LoVo (cell line): Measurements from ENCODE around the gene PAK3.

Source experiments
- DNase-seq: peaks from one replicate; pipeline ENCODE4 v3.0.0-alpha.2; 2016; ENCODE audit warnings: low spot score

Gene PAK3

DNA sequence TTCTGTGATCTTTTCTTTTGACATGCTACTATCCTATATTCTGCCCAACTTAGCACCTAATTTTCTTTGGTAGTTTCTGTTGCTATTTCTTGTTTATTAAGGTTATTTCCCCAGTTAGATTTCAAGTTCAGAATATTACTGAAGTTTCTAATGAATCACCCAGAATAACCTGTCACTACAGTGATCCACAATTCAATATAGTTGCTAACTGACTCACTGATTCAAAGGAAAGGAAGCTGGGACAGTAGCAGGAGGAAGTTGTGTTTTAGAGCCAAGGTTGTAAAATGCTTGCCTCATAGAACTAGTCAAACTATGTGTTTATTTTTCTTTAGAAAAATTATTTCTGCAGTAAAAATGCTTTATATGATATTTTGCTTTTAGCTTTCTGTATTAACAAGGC is 37.4 kb downstream of the PAK3 start:
- DNase-seq, result no peak

DNA sequence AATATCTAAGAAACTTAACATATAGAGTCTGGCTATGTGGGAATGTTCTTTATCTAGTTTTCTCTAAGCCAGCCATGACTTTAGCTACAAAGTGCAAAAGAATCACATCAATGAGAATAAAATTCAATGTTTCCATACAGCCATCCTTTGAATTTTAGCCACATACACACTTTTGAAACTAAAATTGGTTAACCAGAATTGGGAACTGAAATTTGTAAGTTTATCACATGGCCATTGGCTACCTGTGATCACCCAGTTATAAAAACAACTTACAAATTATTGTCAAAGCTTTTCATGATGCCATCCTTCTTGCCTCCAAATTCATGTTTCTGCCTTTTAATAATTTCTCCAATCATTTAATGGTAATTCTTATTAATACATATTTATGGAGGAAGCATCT is 49.9 kb downstream of the PAK3 start:
- no peak for DNase-seq

GRCh38 chrX:111151764-111152163 is 55.8 kb downstream of the PAK3 start:
- DNase-seq, result no peak

- no peak for DNase-seq
Measured at GRCh38 chrX:111159232-111159631, 63.2 kb downstream of the PAK3 start.

- DNase-seq, result no peak
Measured at GRCh38 chrX:111164728-111165127, 68.7 kb downstream of the PAK3 start.

DNA sequence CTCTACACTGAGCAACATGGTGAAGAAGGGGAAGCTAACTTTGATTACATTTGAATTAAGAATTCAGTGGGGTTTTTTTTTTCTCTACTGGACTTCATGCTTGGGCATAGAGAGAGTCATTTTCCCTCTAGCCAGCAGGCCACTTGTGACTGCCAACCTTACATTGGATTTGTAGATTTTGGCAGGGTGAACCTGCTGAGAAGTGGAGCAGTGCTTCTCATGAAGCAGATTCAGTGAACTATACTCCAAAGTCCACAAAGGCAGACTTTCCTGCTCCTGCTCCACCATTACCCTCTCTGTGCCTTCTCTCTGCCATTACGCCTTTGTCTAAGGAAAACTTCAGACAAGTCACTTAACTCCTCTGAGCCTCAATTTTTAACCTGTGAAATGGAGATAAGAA is 69.9 kb downstream of the PAK3 start:
- DNase-seq, result no peak

- DNase-seq, result no peak
Measured at GRCh38 chrX:111167334-111167733, 71.3 kb downstream of the PAK3 start.

- no peak for DNase-seq
Measured at GRCh38 chrX:111168314-111168713, 72.3 kb downstream of the PAK3 start.

GRCh38 chrX:111169141-111169540 is 73.2 kb downstream of the PAK3 start:
- no peak for DNase-seq

DNA sequence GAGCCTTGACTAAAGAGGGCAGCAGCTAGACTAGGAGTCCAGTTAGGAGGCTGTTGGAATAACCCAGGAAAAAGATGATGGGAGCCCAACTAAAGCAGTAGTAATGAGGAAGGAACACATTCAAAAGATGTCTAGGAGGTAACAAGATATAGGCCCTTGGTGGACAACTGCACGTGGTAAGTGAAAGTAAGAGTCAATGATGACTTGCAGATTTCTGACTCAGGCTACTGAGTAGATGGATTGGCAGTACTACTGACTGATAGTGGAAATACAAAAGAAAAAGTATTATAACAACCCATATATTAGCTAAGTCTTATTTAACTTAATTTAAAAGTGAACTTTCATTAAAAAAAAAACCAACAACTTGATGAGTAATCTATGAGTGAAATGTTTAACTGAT is 74.0 kb downstream of the PAK3 start:
- DNase-seq, result no peak

DNA sequence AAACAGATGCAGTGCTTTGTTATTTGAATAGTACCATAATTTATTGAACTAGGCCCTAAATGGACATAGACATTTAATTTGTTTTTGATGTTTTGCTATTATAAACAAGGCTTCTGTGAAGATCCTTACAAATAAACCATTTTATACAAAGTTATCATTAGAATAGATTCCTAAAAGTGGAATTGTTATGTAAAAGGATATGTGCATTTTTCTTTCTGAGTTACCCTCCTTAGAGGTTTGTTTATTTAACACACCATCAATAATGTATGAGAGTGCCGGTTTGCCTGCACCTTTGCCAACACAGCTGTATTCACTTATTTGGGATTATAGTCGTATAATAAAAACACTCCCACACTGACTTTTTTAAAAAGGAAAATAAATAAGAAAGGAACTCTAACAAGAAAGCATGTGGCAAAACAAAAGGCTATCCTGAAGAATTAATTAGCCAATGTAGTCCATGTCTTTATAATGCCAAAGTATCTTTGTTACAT is 84.8 kb downstream of the PAK3 start:
- no peak for DNase-seq

DNA sequence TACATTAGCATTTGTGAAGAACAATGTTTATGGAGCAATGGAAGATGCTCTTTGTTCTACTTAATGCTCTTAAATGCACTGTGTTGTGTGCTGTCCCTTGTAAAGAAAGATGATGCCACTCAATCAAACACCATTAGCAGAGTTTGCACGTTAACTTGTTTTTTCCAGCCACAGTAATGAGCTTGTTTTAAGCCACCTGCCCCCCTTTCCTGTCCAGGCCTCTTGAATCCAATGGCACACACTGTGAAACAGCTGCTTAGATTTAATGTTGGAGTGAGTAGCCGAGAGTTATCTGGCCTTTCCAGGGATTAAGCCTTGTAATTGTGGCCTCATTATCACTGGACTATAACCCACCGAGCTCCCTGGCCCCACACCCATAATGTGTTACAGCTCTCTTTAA is 86.0 kb downstream of the PAK3 start:
- DNase-seq, result no peak

- DNase-seq, result no peak
Measured at GRCh38 chrX:111182997-111183396, 87.0 kb downstream of the PAK3 start.

DNA sequence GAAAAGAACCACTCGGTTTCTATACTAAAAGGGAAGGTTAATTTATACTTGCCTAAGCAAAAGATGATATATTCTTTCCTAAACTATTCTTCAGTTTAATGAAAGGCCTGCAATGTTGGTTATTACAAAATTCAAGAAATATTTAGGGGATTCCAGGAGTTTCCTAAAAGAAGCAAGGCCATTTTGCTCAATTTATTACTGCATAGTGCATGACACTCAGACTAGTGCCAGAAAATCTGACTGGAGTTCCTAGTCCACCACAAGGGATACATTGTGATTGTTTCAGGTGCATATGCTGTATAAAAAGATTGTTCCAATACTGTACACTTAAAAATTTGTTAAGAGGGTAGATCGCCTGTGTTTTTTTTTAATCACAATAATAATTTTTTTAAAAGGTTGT is 95.6 kb downstream of the PAK3 start:
- DNase-seq, result no peak

GRCh38 chrX:111199505-111199904 is 103.5 kb downstream of the PAK3 start:
- DNase-seq, result no peak

GRCh38 chrX:111200327-111200726 is 104.3 kb downstream of the PAK3 start:
- no peak for DNase-seq

DNA sequence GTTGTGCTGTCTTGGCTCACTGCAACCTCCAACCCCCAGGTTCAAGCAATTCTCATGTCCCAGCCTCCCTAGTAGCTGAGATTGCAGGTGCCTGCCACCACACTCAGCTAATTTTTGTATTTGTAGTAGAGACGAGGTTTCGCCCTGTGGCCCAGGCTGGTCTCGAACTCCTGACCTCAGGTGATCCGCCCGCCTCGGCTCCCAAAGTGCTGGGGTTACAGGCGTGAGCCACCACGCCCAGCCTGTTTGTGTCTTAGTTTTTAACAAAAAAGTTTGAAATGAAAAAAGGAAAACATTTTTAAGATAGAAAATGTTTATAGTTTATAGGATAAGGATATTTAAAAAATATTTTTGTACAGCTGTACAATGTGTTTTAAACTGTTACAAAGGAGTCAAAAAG is 111.9 kb downstream of the PAK3 start:
- DNase-seq, result no peak

DNA sequence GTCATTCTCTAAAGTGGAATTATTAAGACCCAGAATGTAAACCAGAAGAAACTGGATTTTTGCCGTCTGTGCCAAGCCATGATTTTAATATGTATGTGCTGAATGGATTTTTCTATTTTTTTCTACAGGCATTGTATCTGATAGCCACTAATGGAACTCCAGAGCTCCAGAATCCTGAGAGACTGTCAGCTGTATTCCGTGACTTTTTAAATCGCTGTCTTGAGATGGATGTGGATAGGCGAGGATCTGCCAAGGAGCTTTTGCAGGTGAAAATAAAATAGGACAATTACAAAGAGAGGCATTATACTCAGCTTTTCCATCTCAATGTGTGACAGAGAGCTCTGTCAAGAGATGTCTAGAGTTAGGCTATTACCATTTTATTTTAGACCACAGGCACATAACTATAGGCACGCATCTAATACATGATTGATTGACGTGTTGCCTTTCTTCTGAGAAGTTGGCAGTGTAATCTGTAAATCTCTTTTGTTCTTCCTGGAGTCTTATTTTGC is 120.4 kb downstream of the PAK3 start:
- DNase-seq, result no peak

GRCh38 chrX:111244235-111244750 is 148.3 kb downstream of the PAK3 start:
- DNase-seq, result peak; percentile 29

GRCh38 chrX:111254896-111255693 is 159.1 kb downstream of the PAK3 start:
- no peak for DNase-seq

- DNase-seq, result no peak
Measured at GRCh38 chrX:111257733-111258132, 161.7 kb downstream of the PAK3 start.

- no peak for DNase-seq
Measured at GRCh38 chrX:111259559-111259958, 163.6 kb downstream of the PAK3 start.

DNA sequence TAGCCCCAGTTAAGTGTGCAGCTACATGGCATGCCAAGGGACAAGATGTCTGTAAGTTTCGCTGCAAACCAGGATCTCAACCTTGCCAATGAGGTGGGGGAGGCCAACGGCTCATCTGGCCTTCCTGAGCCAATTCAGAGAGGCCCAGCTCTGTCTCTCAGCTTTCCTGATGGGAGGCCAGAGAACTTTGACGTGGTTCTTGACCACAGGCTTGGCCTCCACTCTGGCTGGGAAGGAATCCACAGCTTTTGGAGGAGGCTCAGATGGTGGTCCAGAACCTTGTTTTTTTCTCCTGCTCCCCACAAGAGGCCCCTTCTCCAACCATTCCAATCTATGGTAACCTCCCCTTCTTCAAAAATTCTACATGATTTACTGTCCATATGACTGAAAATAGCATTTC is 164.5 kb downstream of the PAK3 start:
- no peak for DNase-seq

- DNase-seq, result no peak
Measured at GRCh38 chrX:111262086-111262485, 166.1 kb downstream of the PAK3 start.
